SIG-M5 treated with dmso at 0.1 percent for 504 hours (cell line): ENCODE measurements around the gene SLC7A6.

Experiments used
- DNase-seq: peaks from one replicate; lab custom pipeline; 2025; ENCODE audit not compliant: unreplicated experiment; lab: John Stamatoyannopoulos, UW

The SLC7A6 gene

GRCh38 chr16:68264128-68265077 is at the start of gene SLC7A6:
Gene SLC7A6, plus strand, starts transcription at chr16:68264526. Its CDS starts 10,201 bp downstream, at chr16:68274727.
- peak; percentile 67 for DNase-seq

- no peak for DNase-seq
Measured at GRCh38 chr16:68214726-68215125, 49.6 kb upstream of the SLC7A6 start.

GRCh38 chr16:68215302-68215701 is 49.0 kb upstream of the SLC7A6 start:
- DNase-seq: no peak

DNA sequence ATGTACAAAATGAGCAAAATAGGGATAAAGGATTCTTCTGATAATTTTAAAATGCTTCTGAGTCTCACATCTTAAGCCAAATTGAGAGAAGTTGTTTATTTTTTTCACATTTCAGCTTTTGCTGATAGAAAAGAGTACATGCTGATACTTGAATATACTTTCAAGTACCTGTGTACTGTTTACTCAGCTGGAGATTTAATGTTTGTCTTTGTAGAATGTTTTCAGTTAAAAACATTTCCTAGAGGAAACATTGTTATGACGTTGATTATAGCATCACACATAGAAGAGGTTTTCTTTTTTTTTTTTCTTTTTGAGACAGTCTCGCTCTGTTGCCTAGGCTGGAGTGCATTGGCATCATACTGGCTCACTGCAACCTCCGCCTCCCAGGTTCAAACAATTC is 48.1 kb upstream of the SLC7A6 start:
- DNase-seq: no peak

DNA sequence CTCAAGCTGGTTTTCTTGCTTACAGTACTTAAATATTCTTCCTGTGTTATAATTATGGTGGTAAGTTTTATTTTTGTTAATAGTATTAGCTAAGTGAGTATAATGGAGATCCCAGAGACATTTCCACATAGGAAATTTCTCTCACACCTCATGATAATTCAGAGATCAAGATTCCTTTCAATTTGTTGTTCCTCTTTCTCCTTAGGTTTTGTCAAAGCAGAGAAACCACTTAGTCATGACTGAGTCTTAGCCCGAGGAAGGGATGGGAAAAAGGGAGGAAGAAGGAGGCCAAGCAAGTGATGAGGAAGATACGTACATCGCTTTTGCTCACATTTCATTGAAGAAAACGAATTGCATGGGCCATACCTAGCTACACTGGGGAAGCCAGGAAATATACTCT is 46.8 kb upstream of the SLC7A6 start:
- DNase-seq: no peak

- no peak for DNase-seq
Measured at GRCh38 chr16:68219725-68220351, 44.5 kb upstream of the SLC7A6 start.

DNA sequence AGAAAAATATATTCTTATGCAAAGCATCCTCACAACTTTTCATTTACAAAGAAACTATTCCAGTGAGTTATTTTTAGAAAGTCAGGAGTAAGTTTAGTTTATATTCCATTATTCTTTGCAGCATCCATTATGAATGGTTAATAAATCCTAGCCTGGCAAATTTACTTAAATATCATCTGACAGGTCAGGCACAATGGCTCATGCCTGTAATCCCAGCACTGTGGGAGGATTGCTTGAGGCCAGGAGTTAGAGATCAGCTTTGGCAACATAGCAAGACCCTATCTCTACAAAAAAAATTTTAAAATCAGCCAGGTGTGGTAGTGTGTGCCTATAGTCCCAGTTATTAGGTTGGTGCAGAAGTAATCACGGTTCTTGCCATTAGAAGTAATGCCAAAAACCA is 41.3 kb upstream of the SLC7A6 start:
- DNase-seq: no peak

DNA sequence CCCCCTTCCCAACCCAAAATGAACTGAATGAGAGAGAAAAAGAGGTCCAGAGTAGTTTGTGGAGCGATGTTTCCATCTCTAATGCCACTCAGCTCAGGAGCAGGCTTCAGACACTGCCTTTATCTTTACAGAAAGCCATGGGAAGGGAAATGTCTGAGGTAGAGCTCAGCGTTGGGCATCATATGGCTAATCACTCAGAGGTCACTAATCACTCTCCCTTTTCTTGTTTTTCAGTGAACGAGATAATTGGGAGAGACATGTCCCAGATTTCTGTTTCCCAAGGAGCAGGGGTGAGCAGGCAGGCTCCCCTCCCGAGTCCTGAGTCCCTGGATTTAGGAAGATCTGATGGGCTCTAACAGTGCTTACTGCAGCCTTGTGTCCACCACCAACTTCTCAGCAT is 38.2 kb upstream of the SLC7A6 start:
- no peak for DNase-seq

GRCh38 chr16:68227183-68227793 is 37.0 kb upstream of the SLC7A6 start:
- DNase-seq: no peak

DNA sequence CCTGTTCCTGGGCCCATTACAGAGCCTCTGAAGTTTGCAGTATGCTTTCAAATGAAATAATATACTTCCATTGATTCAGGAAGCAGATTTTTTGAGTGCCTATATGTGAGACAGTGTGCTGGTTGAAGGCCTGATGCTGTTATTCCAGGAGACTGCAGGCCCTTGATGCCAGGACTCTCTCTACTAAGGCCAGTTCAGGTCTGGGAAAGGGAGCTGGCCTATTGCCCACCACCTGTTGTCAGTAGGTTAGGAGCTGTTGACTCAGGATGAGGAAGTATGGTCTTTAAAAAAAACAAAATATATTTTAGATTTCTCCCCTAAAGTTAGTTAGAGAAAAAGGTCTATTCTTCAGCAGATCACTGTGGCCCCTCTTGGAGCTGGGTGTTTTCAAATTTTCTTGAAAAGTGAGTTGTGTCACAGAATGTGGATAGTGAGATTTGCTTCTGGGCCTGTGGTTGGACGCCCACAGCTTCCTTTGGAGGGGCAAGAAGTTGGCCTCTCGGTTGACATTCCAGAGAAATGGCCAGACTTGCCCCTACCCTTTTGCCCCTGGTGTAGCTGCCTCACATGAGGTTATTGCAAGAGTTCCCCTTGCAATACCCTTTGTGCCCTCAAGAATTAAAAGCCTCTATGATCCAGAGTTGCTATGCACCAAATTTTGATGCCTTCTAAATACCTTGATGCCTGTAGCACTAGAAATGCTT is 36.3 kb upstream of the SLC7A6 start:
- no peak for DNase-seq

- DNase-seq: no peak
Measured at GRCh38 chr16:68228652-68229051, 35.7 kb upstream of the SLC7A6 start.

DNA sequence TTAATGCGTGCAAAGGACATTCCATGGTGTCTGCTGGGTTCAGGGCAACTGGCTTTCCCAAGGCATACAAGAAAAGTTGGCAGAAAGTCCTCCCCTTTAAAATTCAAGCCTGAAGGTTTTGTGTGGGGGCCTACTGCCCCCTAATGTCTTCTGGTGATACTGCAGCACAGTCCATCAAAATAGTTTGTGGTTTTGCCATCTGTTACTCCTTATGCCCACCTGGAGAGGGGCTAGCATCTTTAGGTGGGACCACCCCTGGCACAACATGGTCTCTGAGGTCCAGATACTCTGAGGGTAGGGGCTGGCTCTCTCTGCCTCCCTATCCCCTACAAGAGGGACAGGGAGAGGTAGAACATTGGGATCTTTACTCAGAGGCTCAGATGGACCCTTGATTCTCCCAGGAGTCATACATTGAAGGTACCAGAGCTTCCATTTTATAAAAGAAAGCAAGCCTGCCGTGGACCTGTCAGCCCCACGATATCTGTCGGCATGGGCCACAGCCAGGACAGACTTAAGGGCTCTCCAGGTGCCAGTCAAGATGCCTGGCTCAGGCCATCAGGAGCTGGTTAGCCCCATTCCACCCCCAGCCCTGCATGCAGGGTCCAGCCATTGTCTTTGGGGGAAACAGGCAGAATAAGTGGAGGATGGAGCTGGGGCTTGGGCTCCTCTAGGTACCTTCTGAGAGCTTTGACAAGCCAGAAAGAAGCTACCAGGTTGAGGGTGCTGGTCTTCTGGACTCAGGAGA is 34.7 kb upstream of the SLC7A6 start:
- peak; percentile 56 for DNase-seq

GRCh38 chr16:68230176-68230571 is 34.2 kb upstream of the SLC7A6 start:
- no peak for DNase-seq

- DNase-seq: no peak
Measured at GRCh38 chr16:68230956-68231355, 33.4 kb upstream of the SLC7A6 start.

DNA sequence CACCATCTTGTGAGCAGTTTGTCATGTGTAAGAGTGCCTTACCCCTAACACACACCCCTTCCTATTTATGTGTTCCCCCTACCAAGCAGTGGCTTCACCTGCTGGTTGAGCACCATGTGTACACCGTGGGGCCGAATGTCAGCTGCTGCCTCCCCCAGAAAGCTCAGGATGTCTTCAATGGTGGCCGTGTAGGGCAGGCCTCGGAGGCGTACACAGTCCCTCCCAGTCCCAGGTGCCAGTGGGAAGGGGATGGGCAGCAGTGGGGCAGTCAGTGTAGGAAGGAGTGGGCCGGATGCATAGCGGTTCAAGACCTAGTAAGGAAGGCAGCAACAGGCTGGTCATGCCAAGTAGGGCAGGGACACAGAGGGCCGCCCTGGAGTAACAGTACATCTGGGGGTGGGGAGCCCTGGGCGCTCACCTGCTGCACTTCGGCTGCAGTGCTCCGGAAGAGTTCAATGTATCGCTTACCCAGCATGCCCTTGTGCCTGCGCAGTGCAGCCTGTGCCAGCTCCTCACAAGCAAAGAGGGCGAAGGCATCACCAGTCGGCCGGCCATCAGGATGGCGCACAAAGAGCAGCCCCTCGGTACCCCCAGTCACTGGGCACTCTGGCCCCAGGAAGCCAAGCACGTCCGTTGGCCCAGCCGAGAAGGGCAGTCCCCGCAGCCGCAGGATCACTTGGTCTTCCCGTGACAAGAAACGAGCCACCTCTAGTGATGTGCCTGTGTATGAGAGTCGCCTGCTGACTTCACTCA is 32.8 kb upstream of the SLC7A6 start:
- no peak for DNase-seq

DNA sequence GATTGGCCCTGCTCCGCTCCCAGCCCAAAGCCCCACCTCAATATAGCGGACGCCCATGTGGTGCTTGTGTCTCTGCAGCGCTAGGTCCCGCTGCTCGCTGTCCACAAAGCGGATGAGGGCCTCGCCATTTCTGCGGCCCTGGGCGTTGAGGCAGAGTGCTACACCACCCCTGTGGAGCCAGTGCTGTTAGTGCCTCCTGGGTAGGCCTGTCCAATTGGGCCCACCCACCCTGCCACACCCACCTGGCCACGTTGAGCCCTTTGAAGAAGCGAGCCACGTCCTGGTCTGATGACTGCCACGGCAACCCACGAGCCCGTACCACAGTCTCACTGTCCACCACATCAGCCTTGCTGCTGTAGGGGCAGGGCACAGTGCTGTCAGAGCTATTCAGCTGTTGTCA is 32.0 kb upstream of the SLC7A6 start:
- DNase-seq: no peak

GRCh38 chr16:68233085-68233834 is 31.1 kb upstream of the SLC7A6 start:
- DNase-seq: no peak

- DNase-seq: no peak
Measured at GRCh38 chr16:68233835-68234187, 30.5 kb upstream of the SLC7A6 start.
